Breast epithelium (tissue), 3 donors: ENCODE measurements around the gene BRPF3.

Source experiments
- POLR2A ChIP-seq: fragments of 450-650 bp; IDR thresholded peaks from one replicate; pipeline ENCODE4 v1.6.1; 2016; ENCODE audit warnings: antibody characterized with exemption, mild to moderate bottlenecking, moderate library complexity
- POLR2AphosphoS5 ChIP-seq, 3 donors: sonication (generic); formaldehyde crosslinking; IDR thresholded peaks; one replicate each; pipeline ENCODE4 v1.6.1; 2017; ENCODE audit warnings: antibody characterized with exemption in 3 of 3
- TF ChIP-seq, protein P1 (sequence below), 3 donors: fragments of 450-650 bp; IDR thresholded peaks; one replicate each; pipeline ENCODE4 v1.5.1; 2016 to 2017; ENCODE audit warnings: antibody characterized with exemption in 3 of 3, mild to moderate bottlenecking in 3 of 3, moderate library complexity in 3 of 3

GRCh38 chr6:36201612-36202011, 5.1 kb downstream of the BRPF3 start:
- TF ChIP-seq, protein P1, sequence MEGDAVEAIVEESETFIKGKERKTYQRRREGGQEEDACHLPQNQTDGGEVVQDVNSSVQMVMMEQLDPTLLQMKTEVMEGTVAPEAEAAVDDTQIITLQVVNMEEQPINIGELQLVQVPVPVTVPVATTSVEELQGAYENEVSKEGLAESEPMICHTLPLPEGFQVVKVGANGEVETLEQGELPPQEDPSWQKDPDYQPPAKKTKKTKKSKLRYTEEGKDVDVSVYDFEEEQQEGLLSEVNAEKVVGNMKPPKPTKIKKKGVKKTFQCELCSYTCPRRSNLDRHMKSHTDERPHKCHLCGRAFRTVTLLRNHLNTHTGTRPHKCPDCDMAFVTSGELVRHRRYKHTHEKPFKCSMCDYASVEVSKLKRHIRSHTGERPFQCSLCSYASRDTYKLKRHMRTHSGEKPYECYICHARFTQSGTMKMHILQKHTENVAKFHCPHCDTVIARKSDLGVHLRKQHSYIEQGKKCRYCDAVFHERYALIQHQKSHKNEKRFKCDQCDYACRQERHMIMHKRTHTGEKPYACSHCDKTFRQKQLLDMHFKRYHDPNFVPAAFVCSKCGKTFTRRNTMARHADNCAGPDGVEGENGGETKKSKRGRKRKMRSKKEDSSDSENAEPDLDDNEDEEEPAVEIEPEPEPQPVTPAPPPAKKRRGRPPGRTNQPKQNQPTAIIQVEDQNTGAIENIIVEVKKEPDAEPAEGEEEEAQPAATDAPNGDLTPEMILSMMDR (IDR thresholded peaks at IDR 0.05) = no peak
- no peak for TF ChIP-seq POLR2A
- TF ChIP-seq POLR2AphosphoS5 (IDR thresholded peaks at IDR 0.05) = no peak
